K562 (cell line): ENCODE results near the gene CDH6. TPM values are rescaled to one million over a fixed set of nuclear protein-coding genes. Genes with fewer than 3 reads are reported as not detected.

ENCODE experiments used
- ATAC-seq: fragments of 200-7000 bp; cut with Tn5 transposase; 3 replicates; pipeline ENCODE4 v1.9.1; 2020; ENCODE audit warnings: moderate library complexity
- BruUV-seq: library from RNA; stranded (reverse); fragments of 400-500 nt; replicated peaks from 2 replicates; lab custom pipeline; 2021; lab: Mats Ljungman, UMichigan
- CTCF ChIA-PET: fragments of 300-600 bp; formaldehyde crosslinking; extraction: SDS; loops from one replicate; lab custom pipeline; 2021; ENCODE audit warnings: low intra/inter-chr PET ratio; lab: Yijun Ruan, JAX
- POLR2A ChIA-PET: fragments of 300-600, 350-650 bp; sonication (Branson Sonifier 250); formaldehyde crosslinking; extraction: SDS; loops from one replicate; lab custom pipeline; 2021; ENCODE audit warnings: antibody characterized with exemption, inconsistent platforms; lab: Yijun Ruan, JAX
- DNase-seq, 4 experiments: peaks; one replicate each; pipeline versions ENCODE4 v3.0.0 to v3.0.0-alpha.2; 2011 to 2018; ENCODE audit warnings: low spot score in 3 of 4, mixed read lengths in 3 of 4; ENCODE audit errors: extremely low read depth in 1 of 4
- FAIRE-seq: peaks from 2 replicates; lab custom pipeline; 2011; peaks lifted over from hg19 to GRCh38; lab: Jason Lieb, UNC
- H2AFZ ChIP-seq: 2 replicates; pipeline ENCODE4 v1.6.0; 2011; ENCODE audit warnings: low read depth, low read length, control low read depth, inconsistent platforms
- H3K27ac ChIP-seq: fragments of 200-600 bp; 3 replicates; pipeline ENCODE4 v1.8.0; 2011; ENCODE audit warnings: low read depth, mild to moderate bottlenecking, control low read depth, inconsistent platforms, low read length, moderate library complexity, mixed read lengths; ENCODE audit errors: extremely low read depth
- H3K27me3 ChIP-seq, 2 experiments: fragments of 300-600 bp in 1 of 2; 2 replicates in 1 of 2; 3 replicates in 1 of 2; pipeline versions ENCODE4 v1.6.0 to v1.8.0; 2011; ENCODE audit warnings: inconsistent platforms in 2 of 2, low read length in 2 of 2, mild to moderate bottlenecking in 1 of 2, mixed read lengths in 1 of 2, moderate library complexity in 1 of 2; ENCODE audit not compliant: control insufficient read depth in 2 of 2, insufficient read depth in 2 of 2
- H3K36me3 ChIP-seq: fragments of 300-600 bp; 3 replicates; pipeline ENCODE4 v1.8.0; 2011; ENCODE audit warnings: mild to moderate bottlenecking, low read length, inconsistent platforms; ENCODE audit not compliant: control insufficient read depth, insufficient read depth
- H3K4me1 ChIP-seq, 2 experiments: fragments of 200-600 bp in 1 of 2; replicated peaks in 1 of 2; 2 replicates in 1 of 2; 3 replicates in 1 of 2; pipeline versions ENCODE4 v1.5.1 to v1.8.0; 2011; ENCODE audit warnings: inconsistent platforms in 2 of 2, low read length in 2 of 2, mild to moderate bottlenecking in 1 of 2, mixed read lengths in 1 of 2, moderate library complexity in 1 of 2; ENCODE audit not compliant: control insufficient read depth in 2 of 2, insufficient read depth in 2 of 2
- H3K4me2 ChIP-seq: 2 replicates; pipeline ENCODE4 v1.6.1; 2011; ENCODE audit warnings: low read length, control low read depth, inconsistent platforms, mixed read lengths; ENCODE audit not compliant: insufficient read depth
- H3K4me3 ChIP-seq: fragments of 200-600 bp; sonication (generic), shearing (Covaris generic); 2 replicates; pipeline ENCODE4 v1.5.1; 2016; ENCODE audit warnings: control low read depth, inconsistent platforms
- H3K79me2 ChIP-seq: fragments of 200-600 bp; 3 replicates; pipeline ENCODE4 v1.8.0; 2011; ENCODE audit warnings: low read length, inconsistent platforms; ENCODE audit not compliant: control insufficient read depth, insufficient read depth
- H3K9ac ChIP-seq, 2 experiments: 2 replicates each; pipeline versions ENCODE4 v1.6.0 to v1.6.1; 2011; ENCODE audit warnings: low read depth in 2 of 2, low read length in 2 of 2, control low read depth in 1 of 2, inconsistent platforms in 1 of 2, mild to moderate bottlenecking in 1 of 2, mixed read lengths in 1 of 2; ENCODE audit not compliant: insufficient read depth in 1 of 2
- H3K9me1 ChIP-seq: one replicate; pipeline ENCODE4 v1.6.0; 2011; ENCODE audit warnings: inconsistent platforms, mild to moderate bottlenecking, low read length, moderate library complexity; ENCODE audit not compliant: control insufficient read depth, insufficient read depth
- H3K9me3 ChIP-seq: replicated peaks from 2 replicates; pipeline ENCODE4 v1.5.1; 2011; ENCODE audit warnings: low read depth, low read length, inconsistent platforms; ENCODE audit not compliant: control insufficient read depth, insufficient read depth
- H4K20me1 ChIP-seq: replicated peaks from 2 replicates; pipeline ENCODE4 v1.6.1; 2011; ENCODE audit warnings: low read length, inconsistent platforms, mixed read lengths; ENCODE audit not compliant: control insufficient read depth, insufficient read depth
- CAMTA2 ChIP-seq: fragments of 250-450 bp; sonication (Bioruptor Pico); conservative IDR thresholded peaks from 2 replicates; pipeline ENCODE4 v1.5.1; 2022
- CBFA2T2 ChIP-seq: fragments of 450-650 bp; conservative IDR thresholded peaks from 2 replicates; pipeline ENCODE4 v1.6.1; 2017; ENCODE audit warnings: mild to moderate bottlenecking
- DEAF1 ChIP-seq: fragments of 450-650 bp; formaldehyde crosslinking; IDR thresholded peaks from 2 replicates; pipeline ENCODE4 v1.4.0; 2020; ENCODE audit warnings: mild to moderate bottlenecking, moderate library complexity
- POLR3A ChIP-seq: IDR thresholded peaks from 2 replicates; pipeline ENCODE4 v1.6.1; 2011; ENCODE audit warnings: borderline replicate concordance, mild to moderate bottlenecking, moderate library complexity; ENCODE audit not compliant: insufficient read length, insufficient read depth; ENCODE audit errors: extremely low read depth
- SRSF1 ChIP-seq: fragments of 200-400 bp; formaldehyde crosslinking; IDR thresholded peaks from 2 replicates; pipeline ENCODE4 v1.6.1; 2017; ENCODE audit warnings: mild to moderate bottlenecking, low read depth, low read length, moderate library complexity
- TSHZ1 ChIP-seq: fragments of 250-450 bp; sonication (Bioruptor Pico); IDR thresholded peaks from 2 replicates; pipeline ENCODE4 v1.4.0; 2020; ENCODE audit warnings: mild to moderate bottlenecking, moderate library complexity
- XRCC4 ChIP-seq: IDR thresholded peaks from one replicate; pipeline ENCODE4 v1.6.1; 2011; ENCODE audit not compliant: insufficient read depth, insufficient read length; ENCODE audit errors: extremely low read depth
- ZC3H4 ChIP-seq: sonication (generic); formaldehyde crosslinking; IDR thresholded peaks from 2 replicates; pipeline ENCODE4 v1.9.0; 2021; ENCODE audit warnings: missing genetic modification reagents, borderline replicate concordance
- ZNF133 ChIP-seq: fragments of 250-450 bp; sonication (Bioruptor Pico); IDR thresholded peaks from 2 replicates; pipeline ENCODE4 v1.4.0; 2020; ENCODE audit warnings: mild to moderate bottlenecking
- ZNF780A ChIP-seq: fragments of 250-450 bp; sonication (Bioruptor Pico); IDR thresholded peaks from 2 replicates; pipeline ENCODE4 v1.5.0; 2021; ENCODE audit warnings: mild to moderate bottlenecking
- WGBS: fragments of 100-300 bp; shearing (Covaris generic); methylation state at CpG from one replicate; pipeline ENCODE4 v1.1.6; 2016; ENCODE audit warnings: low coverage, mixed read lengths; ENCODE audit not compliant: insufficient coverage; ENCODE audit errors: missing lambda C conversion rate; 5-methylcytosine and 5-hydroxymethylcytosine counted together
- in situ Hi-C: fragments of 300-500 bp; cut with MboI; formaldehyde crosslinking; loops from 4 replicates; pipeline ENCODE4 v1.15.0; 2018; ENCODE audit warnings: inconsistent platforms, mixed read lengths
- intact Hi-C: fragments of 100-400 bp; cut with micrococcal nuclease; formaldehyde crosslinking; loops from 2 replicates; pipeline ENCODE4 v1.14.2; 2022
- polyA plus RNA-seq, 8 experiments: library from polyadenylated mRNA; depleted of rRNA in 4 of 8; stranded (reverse) in 5 of 8; unstranded in 3 of 8; fragments of >200 nt; fragmentation: Nextera tagmentation in 2 of 8; fragmentation: Illumina TruSeq in 1 of 8; extraction: Ambion mirVana in 2 of 8; extraction: Trizol in 1 of 8; gene quantifications; 2 replicates each; pipeline versions ENCODE4 v1.2.1 to v1.2.3, GENCODE V29; 2011 to 2014; ENCODE audit warnings: inconsistent platforms in 1 of 8, missing spikeins in 1 of 8
- total RNA-seq, 7 experiments: library from RNA; depleted of rRNA in 6 of 7; stranded (reverse); fragments of >200 nt in 6 of 7; fragmentation: Illumina TruSeq in 2 of 7; extraction: Trizol in 2 of 7; gene quantifications; 2 replicates each; pipeline versions ENCODE4 v1.2.1 to v1.2.3, GENCODE V29; 2011 to 2021; ENCODE audit warnings: low replicate concordance in 1 of 7
- TF ChIP-seq, protein P1 (sequence below), 2 experiments: fragments of 200-800 bp in 1 of 2; sonication (Bioruptor generic) in 1 of 2; sonication (generic) in 1 of 2; formaldehyde crosslinking in 1 of 2; IDR thresholded peaks in 1 of 2; conservative IDR thresholded peaks in 1 of 2; 2 replicates each; pipeline versions ENCODE4 v1.5.0 to v1.6.1; 2016 to 2020; ENCODE audit warnings: missing compliant biosample characterization in 1 of 2, missing genetic modification characterization in 1 of 2, missing genetic modification reagents in 1 of 2

CDH6 gene
- total and polyA plus RNA-seq, 9 of the 15 experiments (the other 6 are each of a cell fraction or from before 2014, with no cell fraction given) = not detected

DNA sequence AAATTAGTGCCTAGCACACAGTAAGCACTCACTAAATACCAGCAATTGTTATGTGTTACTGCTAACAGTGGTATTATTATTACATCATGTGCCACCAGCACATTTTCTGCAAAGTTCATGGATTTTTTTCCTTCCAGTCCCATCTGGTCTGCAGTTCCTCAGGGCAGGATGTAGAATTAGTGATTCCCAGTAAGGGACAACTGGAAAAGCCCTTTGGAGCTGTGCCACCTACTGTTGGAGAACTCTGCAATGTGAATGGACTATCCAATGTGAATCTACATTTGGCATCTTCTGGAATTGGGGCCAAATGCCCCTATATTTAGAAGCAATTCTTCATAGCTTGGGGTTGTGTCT is 154.0 kb downstream of the CDH6 start (continued):
- TF ChIP-seq, protein P1, sequence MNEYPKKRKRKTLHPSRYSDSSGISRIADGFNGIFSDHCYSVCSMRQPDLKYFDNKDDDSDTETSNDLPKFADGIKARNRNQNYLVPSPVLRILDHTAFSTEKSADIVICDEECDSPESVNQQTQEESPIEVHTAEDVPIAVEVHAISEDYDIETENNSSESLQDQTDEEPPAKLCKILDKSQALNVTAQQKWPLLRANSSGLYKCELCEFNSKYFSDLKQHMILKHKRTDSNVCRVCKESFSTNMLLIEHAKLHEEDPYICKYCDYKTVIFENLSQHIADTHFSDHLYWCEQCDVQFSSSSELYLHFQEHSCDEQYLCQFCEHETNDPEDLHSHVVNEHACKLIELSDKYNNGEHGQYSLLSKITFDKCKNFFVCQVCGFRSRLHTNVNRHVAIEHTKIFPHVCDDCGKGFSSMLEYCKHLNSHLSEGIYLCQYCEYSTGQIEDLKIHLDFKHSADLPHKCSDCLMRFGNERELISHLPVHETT (CRISPR knock-in tag; conservative IDR thresholded peaks at IDR 0.05 in 1 of 2, IDR thresholded peaks at IDR 0.05 in 1 of 2) = no peak
- no peak for TF ChIP-seq ZNF133 (CRISPR knock-in tag)
- TF ChIP-seq, all 486 proteins: peak for 0

GRCh38 chr5:31350395-31350794 is 156.9 kb downstream of the CDH6 start:
- ATAC-seq (no peak), FAIRE-seq (no peak), DNase-seq (no peak)
- Histone ChIP-seq H3K9ac (no peak overlapping the region), H3K36me3 (no peaks in the 10 kb centered on the region), H3K9me1 (no peaks in the 10 kb centered on the region), H3K27me3 (peaks cover 0 to 2% of the 10 kb centered on the region in 2 experiments; a peak in 1 of 5 replicates), H4K20me1 (no peaks in the 10 kb centered on the region), H3K27ac (no peak overlapping the region), H3K4me2 (no peak overlapping the region), H3K4me3 (no peak overlapping the region), H3K9me3 (no peaks in the 10 kb centered on the region), H3K4me1 (no peaks in the 10 kb centered on the region), H2AFZ (no peak overlapping the region), H3K79me2 (no peaks in the 10 kb centered on the region)
- 0% methylated on average over 1 of the region's 1 CpG for WGBS
- intact Hi-C loops (no loop called here), in situ Hi-C loops (no loop called here)
- ChIA-PET CTCF (no interaction called here), POLR2A (no interaction called here)
- no TSS peak for BruUV-seq
- TF ChIP-seq SRSF1 = no peak
- no peak for TF ChIP-seq ZC3H4 (CRISPR knock-in tag)
- TF ChIP-seq XRCC4 = no peak
- no peak for TF ChIP-seq TSHZ1 (CRISPR knock-in tag)
- no peak for TF ChIP-seq CAMTA2 (CRISPR knock-in tag)
- TF ChIP-seq CBFA2T2 = no peak
- no peak for TF ChIP-seq DEAF1 (CRISPR knock-in tag)
- TF ChIP-seq POLR3A = no peak
- no peak for TF ChIP-seq ZNF780A
